Measurements from ENCODE around the gene PKP4.

DNA sequence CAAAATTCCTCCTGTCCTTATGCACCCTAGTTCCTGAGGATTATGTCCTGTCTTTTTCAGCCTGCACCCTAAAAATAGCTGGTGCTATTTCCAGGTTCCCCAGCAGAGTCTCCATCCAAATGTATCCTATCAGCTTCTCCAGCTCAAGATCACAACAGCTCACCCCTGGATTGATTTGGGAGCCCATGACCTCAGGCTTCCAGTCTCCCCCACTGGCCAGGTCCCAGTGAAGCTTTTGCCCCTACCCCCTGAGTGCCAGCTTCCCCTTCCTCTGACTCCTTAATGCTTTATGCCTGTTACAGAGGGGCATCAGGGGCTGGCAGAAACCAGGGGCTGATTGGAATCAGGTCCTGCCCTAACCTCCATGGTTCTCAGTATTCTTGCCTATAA is 261.4 kb downstream of the PKP4 start:
- TF ChIP-seq, protein P1, sequence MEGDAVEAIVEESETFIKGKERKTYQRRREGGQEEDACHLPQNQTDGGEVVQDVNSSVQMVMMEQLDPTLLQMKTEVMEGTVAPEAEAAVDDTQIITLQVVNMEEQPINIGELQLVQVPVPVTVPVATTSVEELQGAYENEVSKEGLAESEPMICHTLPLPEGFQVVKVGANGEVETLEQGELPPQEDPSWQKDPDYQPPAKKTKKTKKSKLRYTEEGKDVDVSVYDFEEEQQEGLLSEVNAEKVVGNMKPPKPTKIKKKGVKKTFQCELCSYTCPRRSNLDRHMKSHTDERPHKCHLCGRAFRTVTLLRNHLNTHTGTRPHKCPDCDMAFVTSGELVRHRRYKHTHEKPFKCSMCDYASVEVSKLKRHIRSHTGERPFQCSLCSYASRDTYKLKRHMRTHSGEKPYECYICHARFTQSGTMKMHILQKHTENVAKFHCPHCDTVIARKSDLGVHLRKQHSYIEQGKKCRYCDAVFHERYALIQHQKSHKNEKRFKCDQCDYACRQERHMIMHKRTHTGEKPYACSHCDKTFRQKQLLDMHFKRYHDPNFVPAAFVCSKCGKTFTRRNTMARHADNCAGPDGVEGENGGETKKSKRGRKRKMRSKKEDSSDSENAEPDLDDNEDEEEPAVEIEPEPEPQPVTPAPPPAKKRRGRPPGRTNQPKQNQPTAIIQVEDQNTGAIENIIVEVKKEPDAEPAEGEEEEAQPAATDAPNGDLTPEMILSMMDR (conservative IDR thresholded peaks at IDR 0.05; ENCODE audit: low read depth, low read length) = no peak
- TF ChIP-seq EZH2 (IDR thresholded peaks at IDR 0.05; ENCODE audit: low read length, unreplicated experiment) = no peak
